CD14-positive monocyte (primary cell): ENCODE results near the gene FNDC3B. TPM values are rescaled to one million over a fixed set of nuclear protein-coding genes. Genes with fewer than 3 reads are reported as not detected.
A peak's percentile ranks its signal among the peaks of the same experiment; 100 is the strongest.

Experiments
- DNase-seq, 3 donors: peaks; one replicate each; pipeline ENCODE4 v3.0.0-alpha.2; 2011 to 2022
- H2AFZ ChIP-seq: 2 replicates; pipeline ENCODE4 v1.6.0; 2012; ENCODE audit warnings: mild to moderate bottlenecking, low read depth, low read length, inconsistent platforms; ENCODE audit not compliant: insufficient read depth, poor library complexity, severe bottlenecking
- H3K27ac ChIP-seq, 2 donors: 1 replicate in 1 of 2; 2 replicates in 1 of 2; pipeline ENCODE4 v1.5.1; 2012 to 2013; ENCODE audit warnings: low read length in 2 of 2, control low read depth in 1 of 2, inconsistent platforms in 1 of 2, low read depth in 1 of 2, mild to moderate bottlenecking in 1 of 2
- H3K27me3 ChIP-seq, 2 donors: one replicate each; pipeline versions ENCODE4 v1.6.0 to v1.6.1; 2011 to 2013; ENCODE audit warnings: low read length in 2 of 2; ENCODE audit not compliant: control insufficient read depth in 2 of 2, insufficient read depth in 2 of 2
- H3K36me3 ChIP-seq, 2 donors: replicated peaks in 1 of 2; 1 replicate in 1 of 2; 2 replicates in 1 of 2; pipeline versions ENCODE4 v1.5.1 to v1.6.1; 2012 to 2013; ENCODE audit warnings: low read length in 2 of 2, control low read depth in 1 of 2, inconsistent platforms in 1 of 2, mild to moderate bottlenecking in 1 of 2; ENCODE audit not compliant: insufficient read depth in 2 of 2, control insufficient read depth in 1 of 2
- H3K4me1 ChIP-seq, 2 donors: 1 replicate in 1 of 2; 2 replicates in 1 of 2; pipeline versions ENCODE4 v1.5.1 to v1.6.1; 2012 to 2013; ENCODE audit warnings: low read length in 2 of 2, control low read depth in 1 of 2, inconsistent platforms in 1 of 2, mild to moderate bottlenecking in 1 of 2, moderate library complexity in 1 of 2; ENCODE audit not compliant: insufficient read depth in 2 of 2, control insufficient read depth in 1 of 2
- H3K4me2 ChIP-seq: replicated peaks from 2 replicates; pipeline ENCODE3; 2012; ENCODE audit warnings: low read length, moderate library complexity, mild to moderate bottlenecking; ENCODE audit not compliant: poor library complexity, severe bottlenecking; ENCODE audit errors: extremely low read depth
- H3K4me3 ChIP-seq, 3 experiments: fragments of 200-600 bp in 1 of 3; sonication (generic) in 1 of 3; replicated peaks in 1 of 3; 1 replicate in 2 of 3; 2 replicates in 1 of 3; pipeline ENCODE4 v1.5.1; 2011 to 2013; ENCODE audit warnings: low read length in 3 of 3, mild to moderate bottlenecking in 3 of 3, control low read depth in 2 of 3, low read depth in 2 of 3, inconsistent platforms in 1 of 3, moderate library complexity in 1 of 3
- H3K79me2 ChIP-seq: 2 replicates; pipeline ENCODE4 v1.6.0; 2012; ENCODE audit warnings: mild to moderate bottlenecking, control low read depth, inconsistent platforms, low read length, moderate library complexity; ENCODE audit not compliant: insufficient read depth
- H3K9ac ChIP-seq: 2 replicates; pipeline ENCODE4 v1.6.0; 2017; ENCODE audit warnings: low read length, mild to moderate bottlenecking; ENCODE audit not compliant: insufficient read depth, poor library complexity, severe bottlenecking
- H3K9me3 ChIP-seq, 2 donors: replicated peaks in 1 of 2; 1 replicate in 1 of 2; 2 replicates in 1 of 2; pipeline versions ENCODE4 v1.5.1 to v1.6.1; 2012 to 2013; ENCODE audit warnings: low read length in 2 of 2, control low read depth in 1 of 2; ENCODE audit not compliant: control insufficient read depth in 1 of 2, insufficient read depth in 1 of 2
- H4K20me1 ChIP-seq: 2 replicates; pipeline ENCODE4 v1.6.0; 2012; ENCODE audit warnings: mild to moderate bottlenecking, low read length, control low read depth, moderate library complexity; ENCODE audit not compliant: insufficient read depth
- H3K27ac Mint-ChIP-seq, 7 donors: one replicate each; pipeline ENCODE4 v1.8.0; 2020; ENCODE audit warnings: mild to moderate bottlenecking in 7 of 7, mixed read lengths in 7 of 7, moderate library complexity in 6 of 7, inconsistent platforms in 2 of 7
- H3K27me3 Mint-ChIP-seq, 3 donors: one replicate each; pipeline ENCODE4 v1.8.0; 2021 to 2022; ENCODE audit warnings: low read depth in 3 of 3, mild to moderate bottlenecking in 3 of 3, mixed read lengths in 3 of 3, moderate library complexity in 3 of 3, inconsistent platforms in 1 of 3
- H3K36me3 Mint-ChIP-seq, 2 donors: one replicate each; pipeline ENCODE4 v1.8.0; 2020; ENCODE audit warnings: mixed read lengths in 2 of 2, inconsistent platforms in 1 of 2, mild to moderate bottlenecking in 1 of 2
- H3K4me1 Mint-ChIP-seq: one replicate; pipeline ENCODE4 v1.8.0; 2020; ENCODE audit warnings: mild to moderate bottlenecking, mixed read lengths
- H3K4me3 Mint-ChIP-seq, 2 donors: one replicate each; pipeline ENCODE4 v1.8.0; 2020; ENCODE audit warnings: mild to moderate bottlenecking in 2 of 2, mixed read lengths in 2 of 2, moderate library complexity in 1 of 2
- H3K9me3 Mint-ChIP-seq, 7 donors: one replicate each; pipeline ENCODE4 v1.8.0; 2020 to 2022; ENCODE audit warnings: mixed read lengths in 7 of 7, mild to moderate bottlenecking in 6 of 7, moderate library complexity in 6 of 7, inconsistent platforms in 2 of 7
- CTCF ChIP-seq: fragments of 200-600 bp; IDR thresholded peaks from one replicate; pipeline ENCODE4 v1.8.0; 2022; ENCODE audit warnings: antibody characterized with exemption, mild to moderate bottlenecking
- WGBS: methylation state at CpG from one replicate; pipeline ENCODE4 v1.1.5; 2013; ENCODE audit warnings: missing lambda C conversion rate; ENCODE audit not compliant: insufficient coverage; 5-methylcytosine and 5-hydroxymethylcytosine counted together
- intact Hi-C, 2 donors: fragments of 100-400 bp; cut with micrococcal nuclease; formaldehyde crosslinking; loops; one replicate each; pipeline versions ENCODE4 v1.15.0 to v1.15.1; 2023
- polyA plus RNA-seq, 3 donors: library from polyadenylated mRNA; depleted of rRNA in 1 of 3; unstranded in 2 of 3; stranded (reverse) in 1 of 3; fragments of 300-500 nt in 2 of 3; fragments of >200 nt in 1 of 3; fragmentation: Illumina TruSeq in 2 of 3; gene quantifications; 1 replicate in 2 of 3; 2 replicates in 1 of 3; pipeline ENCODE4 v1.2.3, GENCODE V29; 2012 to 2021

The FNDC3B gene
- polyA plus RNA-seq, 3 donors: 19.6 to 36.1 (median 25.7) TPM

GRCh38 chr3:172282850-172283249 is 243.5 kb downstream of the FNDC3B start:
- Histone ChIP-seq H3K79me2 (peaks cover 68% of the 10 kb centered on the region), H3K36me3 (peaks cover 33 to 77% of the 10 kb centered on the region in 2 donors), H3K4me3 (no peak overlapping the region), H3K9me3 (no peaks in the 10 kb centered on the region), H4K20me1 (peaks cover 80% of the 10 kb centered on the region), H3K9ac (no peak overlapping the region), H2AFZ (no peak overlapping the region), H3K27ac (peak overlapping the region in 1 of 2 donors; percentile 35), H3K4me2 (no peak overlapping the region), H3K27me3 (no peaks in the 10 kb centered on the region), H3K4me1 (peaks cover 4 to 10% of the 10 kb centered on the region in 2 donors)
- Mint-ChIP-seq H3K27ac (peak overlapping the region in 2 of 7 donors; percentile 62 to 64), H3K27me3 (no peaks in the 10 kb centered on the region), H3K36me3 (peaks cover 63 to 77% of the 10 kb centered on the region in 2 donors), H3K4me3 (no peak overlapping the region), H3K4me1 (peaks cover 18% of the 10 kb centered on the region), H3K9me3 (no peaks in the 10 kb centered on the region)
- intact Hi-C loops: no loop called here
- WGBS: 72% methylated on average over 3 of the region's 3 CpGs
- DNase-seq: no peak
- TF ChIP-seq CTCF: no peak

DNA sequence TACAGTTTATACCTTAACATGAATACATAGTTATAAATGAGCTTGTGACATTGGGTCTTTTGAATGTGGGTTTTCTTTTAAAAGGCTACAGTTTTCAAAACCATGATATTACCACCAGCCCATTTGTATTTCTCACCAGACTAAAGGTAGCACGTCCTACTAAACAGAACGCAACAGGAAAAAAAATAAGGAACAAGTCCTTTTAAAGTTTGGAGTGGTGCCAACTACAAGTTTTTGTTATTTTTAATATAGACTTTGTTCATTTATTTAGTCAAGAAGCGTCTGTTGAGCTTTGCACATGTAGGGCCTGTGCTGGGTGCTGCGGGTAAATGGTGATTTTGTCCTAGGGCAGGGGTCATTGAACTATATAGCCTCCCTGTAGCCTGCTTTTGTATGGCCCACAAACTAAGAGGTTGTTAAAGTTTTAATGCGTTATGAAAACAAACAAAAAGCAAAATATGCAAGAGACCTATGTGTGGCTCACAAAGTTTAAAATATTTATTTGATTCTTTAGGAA is 244.5 kb downstream of the FNDC3B start:
- TF ChIP-seq CTCF: no peak
- Histone ChIP-seq H3K4me1 (peaks cover 4 to 10% of the 10 kb centered on the region in 2 donors), H3K27me3 (no peaks in the 10 kb centered on the region), H3K27ac (peak overlapping the region in 1 of 2 donors; percentile 35), H3K9ac (peak overlapping the region; percentile 10), H3K9me3 (no peaks in the 10 kb centered on the region), H3K79me2 (peaks cover 71% of the 10 kb centered on the region), H2AFZ (no peak overlapping the region), H3K36me3 (peaks cover 43 to 80% of the 10 kb centered on the region in 2 donors), H3K4me2 (no peak overlapping the region), H4K20me1 (peaks cover 71% of the 10 kb centered on the region), H3K4me3 (no peak overlapping the region)
- Mint-ChIP-seq H3K9me3 (no peaks in the 10 kb centered on the region), H3K27me3 (no peaks in the 10 kb centered on the region), H3K4me3 (no peak overlapping the region), H3K4me1 (peaks cover 21% of the 10 kb centered on the region), H3K36me3 (peaks cover 72 to 81% of the 10 kb centered on the region in 2 donors), H3K27ac (peak overlapping the region in 3 of 7 donors; percentile 1 to 62 (median 16))
- peak; percentile 14 to 52 (median 15) for DNase-seq
- intact Hi-C loops: no loop called here
- 71% methylated on average over 3 of the region's 5 CpGs for WGBS
